Measurements from ENCODE around the gene EHBP1L1.

GRCh38 chr11:65535102-65535501 lies 40.8 kb upstream of the EHBP1L1 start:
- no peak for TF ChIP-seq CTCF (conservative IDR thresholded peaks at IDR 0.05; ENCODE audit: low read depth, low read length)
- TF ChIP-seq EZH2phosphoT487 (IDR thresholded peaks at IDR 0.05; ENCODE audit: borderline replicate concordance, low read length): no peak
